Measurements from ENCODE around the gene PNPLA6.

DNA sequence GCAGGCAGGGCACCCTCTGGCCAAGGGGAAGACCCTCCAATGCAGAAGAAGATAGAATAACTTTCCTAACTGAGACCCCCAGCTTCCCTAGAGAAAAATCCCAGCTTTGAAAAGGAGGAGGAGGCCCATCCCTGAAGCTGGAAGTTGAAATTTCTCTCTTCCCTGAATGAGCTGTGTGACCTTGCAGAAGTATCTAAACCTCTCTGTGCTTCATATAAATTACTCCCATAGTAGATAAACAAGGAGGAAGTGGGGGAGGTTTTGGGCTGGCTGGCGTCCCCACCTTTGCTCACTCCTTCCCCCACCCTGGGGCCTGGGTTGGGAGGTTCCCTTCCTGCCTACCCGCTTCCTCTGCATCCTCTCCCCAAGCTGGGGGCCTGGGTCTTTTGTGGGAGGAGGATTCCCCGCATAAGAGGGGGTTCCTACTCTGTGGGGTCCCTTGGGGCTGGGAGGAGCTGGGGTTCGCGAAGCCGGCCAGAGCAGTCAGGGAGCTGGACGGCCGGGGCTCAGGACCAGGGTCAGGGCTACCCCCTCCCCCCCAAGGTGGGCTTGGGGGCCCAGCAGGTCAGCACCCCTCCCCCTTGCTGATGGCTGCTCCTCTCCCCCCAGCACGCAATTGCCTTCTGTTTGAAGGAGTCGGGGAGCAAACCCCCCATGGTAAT lies 71.8 kb downstream of the PNPLA6 start:
- TF ChIP-seq CTCF (IDR thresholded peaks at IDR 0.05; ENCODE audit: low read depth, low read length) = no peak
- no peak for TF ChIP-seq POLR2A (IDR thresholded peaks at IDR 0.05; ENCODE audit: extremely low read depth, insufficient read length)
